GM19025 (cell line): ENCODE data around the gene USP17L27.
"Not testable (repeated sequence)": the region's sequence is repeated elsewhere in the genome, so short reads cannot be mapped to it uniquely, and the experiment has no call there.

Source experiments
- ATAC-seq: cut with Tn5 transposase; IDR thresholded peaks from one replicate; pipeline ENCODE4 v1.9.1; 2021; ENCODE audit warnings: mild to moderate bottlenecking, low read depth, moderate library complexity; ENCODE audit not compliant: unreplicated experiment

USP17L27 gene

GRCh38 chr4:9343848-9344247 is at the start of gene USP17L27:
TSS of gene USP17L27 (plus strand) at chr4:9344148. CDS start at chr4:9344148, 0 bp downstream.
- ATAC-seq, result not testable (repeated sequence)

- not testable (repeated sequence) for ATAC-seq
These were observed 19.8 kb upstream of the USP17L27 start for GRCh38 chr4:9324191-9324590.

GRCh38 chr4:9324865-9325264 is 19.1 kb upstream of the USP17L27 start, which contains the start of gene USP17L24:
TSS of gene USP17L24 (plus strand) at chr4:9325165. CDS start at chr4:9325165, 0 bp downstream.
- ATAC-seq, result not testable (repeated sequence)

GRCh38 chr4:9329611-9330010 is 14.3 kb upstream of the USP17L27 start, which contains the start of gene USP17L25:
TSS of gene USP17L25 (plus strand) at chr4:9329911. CDS start at chr4:9329911, 0 bp downstream.
- not testable (repeated sequence) for ATAC-seq

- not testable (repeated sequence) for ATAC-seq
These were observed 9.6 kb upstream of the USP17L27 start, which contains the start of gene USP17L26 for GRCh38 chr4:9334358-9334757. TSS of gene USP17L26 (plus strand) at chr4:9334658. CDS start at chr4:9334658, 0 bp downstream.

- ATAC-seq, result not testable (repeated sequence)
These were observed 4.8 kb upstream of the USP17L27 start, which contains the start of gene USP17L5 for GRCh38 chr4:9339103-9339502. TSS of gene USP17L5 (plus strand) at chr4:9339403. CDS start at chr4:9339403, 0 bp downstream.

GRCh38 chr4:9348593-9348992 is 4.6 kb downstream of the USP17L27 start, which contains the start of gene USP17L28:
TSS of gene USP17L28 (plus strand) at chr4:9348893. CDS start at chr4:9348893, 0 bp downstream.
- ATAC-seq, result not testable (repeated sequence)

- ATAC-seq, result not testable (repeated sequence)
These were observed 6.9 kb downstream of the USP17L27 start for GRCh38 chr4:9350866-9351265.

- ATAC-seq, result not testable (repeated sequence)
These were observed 9.4 kb downstream of the USP17L27 start, which contains the start of gene USP17L29 for GRCh38 chr4:9353338-9353737. TSS of gene USP17L29 (plus strand) at chr4:9353638. CDS start at chr4:9353638, 0 bp downstream.

GRCh38 chr4:9362829-9363228 is 18.9 kb downstream of the USP17L27 start, which contains the start of gene USP17L30:
TSS of gene USP17L30 (plus strand) at chr4:9363129. CDS start at chr4:9363129, 0 bp downstream.
- ATAC-seq, result not testable (repeated sequence)

- ATAC-seq, result not testable (repeated sequence)
These were observed 35.9 kb downstream of the USP17L27 start for GRCh38 chr4:9379881-9380280.

GRCh38 chr4:9381012-9381534 is 37.1 kb downstream of the USP17L27 start:
- ATAC-seq, result not testable (repeated sequence)

GRCh38 chr4:9384126-9384525 is 40.2 kb downstream of the USP17L27 start:
- no peak for ATAC-seq

GRCh38 chr4:9389001-9389400 is 45.1 kb downstream of the USP17L27 start:
- ATAC-seq, result not testable (repeated sequence)
